Lower lobe of right lung (tissue), 2 donors: ENCODE measurements around the gene BIRC2. TPM values are rescaled to one million over a fixed set of nuclear protein-coding genes. Genes with fewer than 3 reads are reported as not detected.

Experiments used
- ATAC-seq, 2 donors: fragments of 200-7000 bp; cut with Tn5 transposase; one replicate each; pipeline ENCODE4 v1.9.1; 2020 to 2022; ENCODE audit warnings: mild to moderate bottlenecking in 2 of 2, moderate library complexity in 2 of 2
- DNase-seq: peaks from one replicate; pipeline ENCODE4 v3.0.0-alpha.2; 2020
- H3K27ac ChIP-seq: fragments of 200-600 bp; one replicate; pipeline ENCODE4 v1.8.0; 2022
- H3K27me3 ChIP-seq: fragments of 200-600 bp; one replicate; pipeline ENCODE4 v1.8.0; 2022; ENCODE audit warnings: low read depth
- H3K36me3 ChIP-seq: fragments of 200-600 bp; one replicate; pipeline ENCODE4 v1.8.0; 2022; ENCODE audit warnings: mild to moderate bottlenecking
- H3K4me1 ChIP-seq: fragments of 200-600 bp; one replicate; pipeline ENCODE4 v1.8.0; 2022
- H3K4me3 ChIP-seq: fragments of 200-600 bp; one replicate; pipeline ENCODE4 v1.8.0; 2022; ENCODE audit warnings: mild to moderate bottlenecking
- H3K9me3 ChIP-seq: fragments of 200-600 bp; one replicate; pipeline ENCODE4 v1.8.0; 2022
- intact Hi-C: fragments of 100-400 bp; cut with DNase I; formaldehyde crosslinking; loops from one replicate; pipeline ENCODE4 v1.11.0; 2022
- total RNA-seq: library from RNA; stranded (reverse); fragmentation: NEBNext Ultra II Directional; extraction: Animal tissue kit (Norgen Biotek cat#: 25700); gene quantifications from one replicate; pipeline ENCODE4 v1.2.1, GENCODE V29; 2021
- TF ChIP-seq, protein P1 (sequence below): fragments of 200-600 bp; IDR thresholded peaks from one replicate; pipeline ENCODE4 v1.8.0; 2022; ENCODE audit warnings: antibody characterized with exemption, mild to moderate bottlenecking
- donor health status: DM: no; HTN: yes; CAD: no; lungs with severe emphysema.

Gene BIRC2
- total RNA-seq, 1 donor from 2014 or later: 46.0 TPM

DNA sequence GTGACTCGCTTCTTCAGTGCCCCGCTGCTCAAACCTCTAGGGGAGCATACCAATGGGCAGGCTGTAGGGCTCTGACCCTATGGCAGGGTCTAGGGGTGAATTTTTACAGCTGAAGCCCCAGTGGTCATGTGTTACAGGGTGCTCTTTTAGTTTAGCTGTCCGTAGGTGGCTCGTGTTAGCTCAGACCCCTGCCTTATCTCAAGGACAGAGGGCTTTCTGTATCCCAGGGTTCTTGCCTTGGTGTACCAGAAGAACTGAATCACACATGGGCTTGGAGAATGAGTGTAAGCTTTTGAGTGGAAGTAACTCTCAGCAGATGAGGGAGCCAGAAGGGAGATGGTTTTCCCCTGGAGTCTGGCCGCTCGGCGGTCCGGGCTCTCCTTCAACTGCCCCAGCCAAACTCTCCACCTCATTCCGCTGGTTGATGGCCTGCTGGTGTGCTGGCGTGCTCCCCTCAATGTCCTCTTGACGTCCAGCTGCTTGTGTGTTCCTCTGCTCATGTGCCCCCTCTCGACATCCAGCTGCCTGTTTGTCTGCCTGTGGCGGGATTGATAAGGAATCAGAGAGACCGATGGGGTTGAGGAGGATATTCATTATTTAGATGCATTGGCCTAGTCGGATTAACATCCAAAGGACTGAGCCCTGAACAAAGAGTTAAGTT is 37.5 kb downstream of the BIRC2 start:
- no peak overlapping the region for H3K4me3 ChIP-seq
- peak overlapping the region; percentile 15 for H3K27ac ChIP-seq
- TF ChIP-seq, protein P1, sequence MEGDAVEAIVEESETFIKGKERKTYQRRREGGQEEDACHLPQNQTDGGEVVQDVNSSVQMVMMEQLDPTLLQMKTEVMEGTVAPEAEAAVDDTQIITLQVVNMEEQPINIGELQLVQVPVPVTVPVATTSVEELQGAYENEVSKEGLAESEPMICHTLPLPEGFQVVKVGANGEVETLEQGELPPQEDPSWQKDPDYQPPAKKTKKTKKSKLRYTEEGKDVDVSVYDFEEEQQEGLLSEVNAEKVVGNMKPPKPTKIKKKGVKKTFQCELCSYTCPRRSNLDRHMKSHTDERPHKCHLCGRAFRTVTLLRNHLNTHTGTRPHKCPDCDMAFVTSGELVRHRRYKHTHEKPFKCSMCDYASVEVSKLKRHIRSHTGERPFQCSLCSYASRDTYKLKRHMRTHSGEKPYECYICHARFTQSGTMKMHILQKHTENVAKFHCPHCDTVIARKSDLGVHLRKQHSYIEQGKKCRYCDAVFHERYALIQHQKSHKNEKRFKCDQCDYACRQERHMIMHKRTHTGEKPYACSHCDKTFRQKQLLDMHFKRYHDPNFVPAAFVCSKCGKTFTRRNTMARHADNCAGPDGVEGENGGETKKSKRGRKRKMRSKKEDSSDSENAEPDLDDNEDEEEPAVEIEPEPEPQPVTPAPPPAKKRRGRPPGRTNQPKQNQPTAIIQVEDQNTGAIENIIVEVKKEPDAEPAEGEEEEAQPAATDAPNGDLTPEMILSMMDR: no peak
- H3K27me3 ChIP-seq: no peaks in the 10 kb centered on the region
- H3K4me1 ChIP-seq: peaks cover 14% of the 10 kb centered on the region
- DNase-seq (no peak), ATAC-seq (peak; percentile 36 to 61)
- intact Hi-C loops: no loop called here
- H3K9me3 ChIP-seq: no peaks in the 10 kb centered on the region
- peaks cover 73% of the 10 kb centered on the region for H3K36me3 ChIP-seq

DNA sequence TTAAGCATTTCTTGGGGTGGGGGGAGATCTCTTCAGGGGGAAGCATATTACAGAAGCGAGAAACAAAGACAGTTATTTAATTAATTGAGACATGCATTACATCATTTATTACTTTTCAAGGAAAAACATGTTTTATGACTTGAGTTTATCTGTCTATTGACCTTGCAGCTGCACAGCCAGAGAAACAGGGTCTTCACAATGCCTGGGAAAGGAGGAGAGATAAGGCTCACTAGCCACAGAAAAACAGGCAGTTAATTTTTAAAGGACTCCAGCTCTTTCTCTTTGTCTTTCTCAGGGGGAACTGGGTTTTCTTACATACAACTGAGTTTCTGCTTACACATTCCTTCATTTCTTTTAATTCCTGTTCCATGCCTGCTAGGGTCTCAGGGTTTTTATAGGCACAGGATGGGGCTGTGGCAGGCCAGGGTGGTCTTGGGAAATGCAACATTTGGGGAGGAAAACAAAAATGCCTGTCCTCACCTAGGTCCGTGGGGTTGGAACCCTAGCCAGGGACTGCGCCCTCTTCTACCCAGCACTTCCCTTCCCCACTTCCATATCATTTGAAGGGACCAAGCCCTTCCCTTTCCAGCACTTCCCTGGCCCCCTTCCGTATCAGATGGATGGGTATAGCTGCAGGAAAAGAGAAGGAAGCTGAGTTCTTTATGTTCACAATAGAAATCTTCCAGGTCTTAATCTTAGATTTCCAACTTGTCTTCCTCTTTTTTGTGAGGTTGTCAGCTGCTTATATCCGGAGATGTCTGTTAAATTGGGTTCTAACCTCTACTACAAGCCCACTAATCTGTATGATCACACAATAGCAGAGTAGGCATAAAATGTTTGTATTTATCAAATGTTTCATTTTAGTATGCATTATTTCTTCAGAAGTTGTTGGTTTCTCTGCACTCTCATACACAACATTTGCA is 38.3 kb downstream of the BIRC2 start:
- no peaks in the 10 kb centered on the region for H3K27me3 ChIP-seq
- no peak overlapping the region for H3K4me3 ChIP-seq
- peaks cover 14% of the 10 kb centered on the region for H3K4me1 ChIP-seq
- ATAC-seq: no peak
- H3K9me3 ChIP-seq: no peaks in the 10 kb centered on the region
- no peak for DNase-seq
- TF ChIP-seq, protein P1: no peak
- H3K36me3 ChIP-seq: peaks cover 66% of the 10 kb centered on the region
- intact Hi-C loops: no loop called here
- H3K27ac ChIP-seq: no peak overlapping the region

DNA sequence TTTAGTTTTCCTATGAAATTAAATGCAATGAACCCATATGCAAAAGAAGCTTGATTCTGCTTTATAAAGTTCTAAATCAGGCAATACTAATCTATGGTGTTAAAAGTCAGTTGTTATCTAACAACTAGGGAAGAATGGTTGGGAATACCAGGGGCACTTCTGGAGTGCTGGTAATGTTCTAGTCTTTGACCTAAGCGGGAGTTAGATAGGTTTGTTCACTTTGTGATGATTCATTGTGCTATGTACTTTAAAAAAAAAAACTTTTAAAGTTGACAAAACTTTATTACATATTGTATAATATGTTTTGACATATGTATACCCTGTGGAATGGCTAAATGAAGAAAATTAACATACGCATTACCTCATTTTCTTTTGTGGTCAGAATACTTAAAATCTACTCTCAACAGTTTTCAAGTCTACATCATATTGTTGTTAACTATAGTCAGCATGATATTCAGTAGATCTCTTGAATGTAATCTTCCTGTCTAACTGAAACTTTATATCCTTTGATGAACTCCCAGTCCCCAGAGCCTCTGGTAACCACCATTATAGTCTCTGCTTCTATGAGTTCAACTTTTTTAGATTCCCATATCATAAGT is 39.2 kb downstream of the BIRC2 start:
- Histone ChIP-seq H3K36me3 (peaks cover 61% of the 10 kb centered on the region), H3K27me3 (no peaks in the 10 kb centered on the region), H3K4me3 (no peak overlapping the region), H3K27ac (no peak overlapping the region), H3K4me1 (peaks cover 14% of the 10 kb centered on the region), H3K9me3 (no peaks in the 10 kb centered on the region)
- TF ChIP-seq, protein P1: no peak
- ATAC-seq: no peak
- DNase-seq: no peak
- intact Hi-C loops: no loop called here

DNA sequence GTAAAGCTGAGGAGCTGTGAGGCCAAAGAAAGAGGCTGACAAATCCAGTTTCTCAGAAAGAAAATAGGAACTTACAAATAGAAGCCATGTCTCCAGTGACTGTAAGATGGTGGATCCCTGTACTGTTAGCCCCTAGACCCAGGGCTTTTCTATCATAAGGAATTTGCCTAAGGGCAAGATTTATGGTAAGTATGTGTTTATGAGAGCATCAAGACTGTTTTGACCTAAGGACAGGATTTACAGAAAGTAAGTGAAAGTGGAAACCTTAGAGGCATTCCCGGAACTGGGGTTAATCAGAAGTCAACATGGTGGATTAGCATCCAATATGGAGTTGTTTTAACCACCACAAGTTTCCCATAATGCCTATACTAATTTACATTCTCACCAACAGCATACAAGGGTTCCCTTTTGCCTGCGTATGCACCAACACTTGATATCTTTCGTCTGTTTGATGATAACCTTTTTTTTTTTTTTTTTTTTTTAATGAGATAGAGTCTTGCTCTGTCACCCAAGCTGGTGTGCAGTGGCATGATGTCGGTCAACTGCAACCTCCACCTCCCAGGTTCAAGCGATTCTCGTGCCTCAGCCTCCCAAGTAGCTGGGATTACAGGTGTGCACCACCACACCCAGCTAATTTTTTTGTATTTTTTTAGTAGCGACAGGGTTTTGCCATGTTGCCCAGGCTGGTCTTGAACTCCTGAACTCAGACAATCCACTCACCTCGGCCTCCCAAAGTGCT is 40.2 kb downstream of the BIRC2 start:
- Histone ChIP-seq H3K4me1 (peaks cover 14% of the 10 kb centered on the region), H3K27me3 (no peaks in the 10 kb centered on the region), H3K27ac (no peak overlapping the region), H3K4me3 (no peak overlapping the region), H3K9me3 (no peaks in the 10 kb centered on the region), H3K36me3 (peaks cover 64% of the 10 kb centered on the region)
- ATAC-seq (no peak), DNase-seq (no peak)
- TF ChIP-seq, protein P1: no peak
- intact Hi-C loops: no loop called here

DNA sequence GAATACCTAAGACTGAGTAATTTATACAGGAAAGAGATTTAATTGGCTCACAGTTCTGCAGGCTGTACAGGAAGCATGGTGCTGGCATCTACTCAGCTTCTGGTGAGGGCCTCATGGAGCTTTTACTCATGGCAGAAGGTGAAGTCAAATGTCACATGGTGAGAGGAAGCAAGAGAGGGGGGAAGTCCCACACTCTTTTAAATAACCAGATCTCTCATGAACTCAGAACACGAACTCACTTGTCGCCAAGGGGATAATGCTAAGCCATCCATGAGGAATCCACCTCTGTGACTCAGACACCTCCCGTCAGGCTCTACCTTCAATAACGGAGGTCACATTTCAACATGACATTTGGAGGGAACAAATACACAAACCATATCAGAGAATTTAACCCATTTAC is 42.2 kb downstream of the BIRC2 start:
- peaks cover 9% of the 10 kb centered on the region for H3K4me1 ChIP-seq
- no peaks in the 10 kb centered on the region for H3K9me3 ChIP-seq
- H3K4me3 ChIP-seq: no peak overlapping the region
- no peaks in the 10 kb centered on the region for H3K27me3 ChIP-seq
- H3K27ac ChIP-seq: no peak overlapping the region
- TF ChIP-seq, protein P1: no peak
- H3K36me3 ChIP-seq: peaks cover 77% of the 10 kb centered on the region
- DNase-seq: no peak
- ATAC-seq: no peak
- intact Hi-C loops: no loop called here
